Measurements from ENCODE around the gene ZNF618. TPM values are rescaled to one million over a fixed set of nuclear protein-coding genes. Genes with fewer than 3 reads are reported as not detected.

ZNF618 gene, protein sequence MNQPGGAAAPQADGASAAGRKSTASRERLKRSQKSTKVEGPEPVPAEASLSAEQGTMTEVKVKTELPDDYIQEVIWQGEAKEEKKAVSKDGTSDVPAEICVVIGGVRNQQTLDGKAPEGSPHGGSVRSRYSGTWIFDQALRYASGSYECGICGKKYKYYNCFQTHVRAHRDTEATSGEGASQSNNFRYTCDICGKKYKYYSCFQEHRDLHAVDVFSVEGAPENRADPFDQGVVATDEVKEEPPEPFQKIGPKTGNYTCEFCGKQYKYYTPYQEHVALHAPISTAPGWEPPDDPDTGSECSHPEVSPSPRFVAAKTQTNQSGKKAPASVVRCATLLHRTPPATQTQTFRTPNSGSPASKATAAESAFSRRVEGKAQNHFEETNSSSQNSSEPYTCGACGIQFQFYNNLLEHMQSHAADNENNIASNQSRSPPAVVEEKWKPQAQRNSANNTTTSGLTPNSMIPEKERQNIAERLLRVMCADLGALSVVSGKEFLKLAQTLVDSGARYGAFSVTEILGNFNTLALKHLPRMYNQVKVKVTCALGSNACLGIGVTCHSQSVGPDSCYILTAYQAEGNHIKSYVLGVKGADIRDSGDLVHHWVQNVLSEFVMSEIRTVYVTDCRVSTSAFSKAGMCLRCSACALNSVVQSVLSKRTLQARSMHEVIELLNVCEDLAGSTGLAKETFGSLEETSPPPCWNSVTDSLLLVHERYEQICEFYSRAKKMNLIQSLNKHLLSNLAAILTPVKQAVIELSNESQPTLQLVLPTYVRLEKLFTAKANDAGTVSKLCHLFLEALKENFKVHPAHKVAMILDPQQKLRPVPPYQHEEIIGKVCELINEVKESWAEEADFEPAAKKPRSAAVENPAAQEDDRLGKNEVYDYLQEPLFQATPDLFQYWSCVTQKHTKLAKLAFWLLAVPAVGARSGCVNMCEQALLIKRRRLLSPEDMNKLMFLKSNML
- 8.4 and 10.2 TPM in 2 replicates for total RNA-seq
- 13.3 and 14.0 TPM in 2 replicates for polyA plus RNA-seq

DNA sequence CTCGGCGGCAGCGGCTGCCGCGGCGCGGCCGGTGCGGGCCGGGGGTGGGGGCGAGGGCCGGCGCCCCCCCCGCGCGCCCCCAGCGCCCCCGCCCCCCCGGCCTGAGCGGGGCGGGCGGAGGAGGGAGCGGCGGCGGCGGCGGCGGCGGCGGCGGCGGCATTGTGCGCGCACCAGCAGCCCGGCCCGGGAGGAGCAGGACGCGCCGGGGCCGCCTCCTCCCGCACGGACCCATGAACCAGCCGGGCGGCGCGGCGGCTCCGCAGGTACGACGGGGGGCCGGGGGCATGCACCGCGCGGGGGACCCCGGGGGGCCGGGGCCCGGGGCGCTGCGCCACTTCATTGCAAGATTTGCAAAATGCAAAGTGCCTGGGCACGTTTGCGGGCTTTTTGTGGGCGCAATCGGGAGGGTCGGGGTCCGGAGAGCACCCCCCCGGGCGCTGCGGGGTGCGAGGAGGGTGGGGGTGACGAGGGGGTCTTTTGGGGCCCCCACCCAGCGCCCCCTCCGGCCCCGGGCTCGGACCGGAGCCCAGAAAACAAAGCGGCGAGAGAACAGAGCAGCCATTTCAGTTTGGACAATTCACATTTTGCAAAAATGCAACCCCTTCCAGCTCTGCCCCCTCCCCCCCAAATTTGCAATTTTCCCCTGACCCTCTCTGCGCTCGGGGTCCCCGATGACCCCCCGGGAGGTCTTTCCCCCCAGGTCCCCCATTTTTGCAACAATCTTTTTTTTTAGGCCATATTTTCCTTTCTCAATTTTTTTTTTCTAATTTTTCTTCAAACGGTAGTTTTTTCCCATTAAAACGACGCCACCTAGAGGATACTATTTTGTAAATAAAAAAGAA, at the start of gene ZNF618:
Gene ZNF618 (plus strand): TSS at position 159 of the 842 bp plus-strand sequence. CDS start 72 bp downstream, at position 231.
- Histone ChIP-seq H3K4me1 (ENCODE audit: insufficient read depth) (peaks cover 8% of the 10 kb centered on the region), H3K4me3 (peak within 1 kb of the TSS; percentile 59), H3K27ac (peak within 1 kb of the TSS; percentile 91), H3K9me2 (replicated peaks; ENCODE audit: insufficient read depth) (no peaks in the 10 kb centered on the region), H3K27me3 (no peaks in the 10 kb centered on the region), H3K36me3 (replicated peaks; ENCODE audit: insufficient read depth, low read depth) (no peaks in the 10 kb centered on the region), H3K79me2 (peaks cover 45% of the 10 kb centered on the region), H3K9me3 (ENCODE audit: low read depth) (no peaks in the 10 kb centered on the region), H3K4me2 (peak within 1 kb of the TSS; percentile 77), H4K20me1 (ENCODE audit: insufficient read depth, poor library complexity, severe bottlenecking) (peaks cover 2% of the 10 kb centered on the region), H2AFZ (peak within 1 kb of the TSS; percentile 82)
- TF ChIP-seq, protein P1, sequence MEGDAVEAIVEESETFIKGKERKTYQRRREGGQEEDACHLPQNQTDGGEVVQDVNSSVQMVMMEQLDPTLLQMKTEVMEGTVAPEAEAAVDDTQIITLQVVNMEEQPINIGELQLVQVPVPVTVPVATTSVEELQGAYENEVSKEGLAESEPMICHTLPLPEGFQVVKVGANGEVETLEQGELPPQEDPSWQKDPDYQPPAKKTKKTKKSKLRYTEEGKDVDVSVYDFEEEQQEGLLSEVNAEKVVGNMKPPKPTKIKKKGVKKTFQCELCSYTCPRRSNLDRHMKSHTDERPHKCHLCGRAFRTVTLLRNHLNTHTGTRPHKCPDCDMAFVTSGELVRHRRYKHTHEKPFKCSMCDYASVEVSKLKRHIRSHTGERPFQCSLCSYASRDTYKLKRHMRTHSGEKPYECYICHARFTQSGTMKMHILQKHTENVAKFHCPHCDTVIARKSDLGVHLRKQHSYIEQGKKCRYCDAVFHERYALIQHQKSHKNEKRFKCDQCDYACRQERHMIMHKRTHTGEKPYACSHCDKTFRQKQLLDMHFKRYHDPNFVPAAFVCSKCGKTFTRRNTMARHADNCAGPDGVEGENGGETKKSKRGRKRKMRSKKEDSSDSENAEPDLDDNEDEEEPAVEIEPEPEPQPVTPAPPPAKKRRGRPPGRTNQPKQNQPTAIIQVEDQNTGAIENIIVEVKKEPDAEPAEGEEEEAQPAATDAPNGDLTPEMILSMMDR (IDR thresholded peaks at IDR 0.05; ENCODE audit: poor library complexity), result peak; percentile 76
- TF ChIP-seq EZH2 (IDR thresholded peaks at IDR 0.05; ENCODE audit: borderline replicate concordance) (no peak), EZH2phosphoT487 (IDR thresholded peaks at IDR 0.05; ENCODE audit: low read depth, severe bottlenecking, unreplicated experiment) (no peak)
- WGBS (ENCODE audit: low lambda C conversion rate, missing lambda C conversion rate), result 6% methylated on average over 10 of the region's 84 CpGs
- peak; percentile 67 for DNase-seq (ENCODE audit: low spot score)

DNA sequence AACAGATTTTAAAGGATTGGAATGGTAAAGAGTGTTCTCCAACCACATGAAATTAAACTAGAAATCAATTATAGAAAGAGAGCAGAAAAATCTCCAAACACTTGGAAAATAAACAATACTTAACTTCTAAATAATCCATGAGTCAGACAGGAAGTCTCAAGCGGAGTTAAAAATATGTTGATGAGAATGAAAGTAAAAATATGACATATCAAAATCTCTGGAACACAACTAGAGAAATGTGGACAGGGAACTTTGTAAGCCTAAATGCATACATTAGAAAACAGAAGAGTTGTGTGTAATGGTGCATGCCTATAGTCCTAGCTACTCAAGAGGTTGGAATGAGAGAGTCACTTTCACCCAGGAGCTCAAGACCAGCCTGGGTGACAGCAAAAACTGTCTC, 47.9 kb upstream of the ZNF618 start:
- Histone ChIP-seq H3K27ac (no peak overlapping the region), H3K79me2 (no peaks in the 10 kb centered on the region), H3K4me3 (no peak overlapping the region), H3K4me2 (no peak overlapping the region), H3K9me2 (replicated peaks; ENCODE audit: insufficient read depth) (no peaks in the 10 kb centered on the region), H3K27me3 (no peaks in the 10 kb centered on the region), H3K4me1 (ENCODE audit: insufficient read depth) (no peaks in the 10 kb centered on the region), H4K20me1 (ENCODE audit: insufficient read depth, poor library complexity, severe bottlenecking) (no peaks in the 10 kb centered on the region), H3K36me3 (replicated peaks; ENCODE audit: insufficient read depth, low read depth) (no peaks in the 10 kb centered on the region), H2AFZ (no peak overlapping the region), H3K9me3 (ENCODE audit: low read depth) (no peaks in the 10 kb centered on the region)
- 88% methylated on average over 1 of the region's 1 CpG for WGBS (ENCODE audit: low lambda C conversion rate, missing lambda C conversion rate)
- TF ChIP-seq EZH2 (IDR thresholded peaks at IDR 0.05; ENCODE audit: borderline replicate concordance) (no peak), EZH2phosphoT487 (IDR thresholded peaks at IDR 0.05; ENCODE audit: low read depth, severe bottlenecking, unreplicated experiment) (no peak)
- TF ChIP-seq, protein P1 (IDR thresholded peaks at IDR 0.05; ENCODE audit: poor library complexity), result no peak
- DNase-seq (ENCODE audit: low spot score), result no peak

DNA sequence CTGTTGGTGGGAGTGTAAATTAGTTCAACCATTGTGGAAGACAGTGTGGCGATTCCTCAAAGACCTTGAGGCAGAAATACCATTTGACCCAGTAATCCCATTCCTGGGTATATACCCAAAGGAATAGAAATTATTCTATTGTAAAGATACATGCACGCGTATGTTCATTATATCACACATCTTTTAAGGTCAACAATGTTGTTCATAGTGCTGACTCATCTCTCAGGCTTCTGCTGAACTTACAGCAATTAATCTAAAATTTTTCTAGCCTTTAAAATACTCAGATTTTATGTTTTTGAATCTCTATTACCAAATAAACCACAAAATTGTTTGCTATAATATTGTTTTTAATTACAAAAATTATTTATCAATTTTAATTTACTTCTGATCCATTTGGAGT, 38.8 kb upstream of the ZNF618 start:
- TF ChIP-seq EZH2phosphoT487 (IDR thresholded peaks at IDR 0.05; ENCODE audit: low read depth, severe bottlenecking, unreplicated experiment), result no peak
- TF ChIP-seq EZH2 (IDR thresholded peaks at IDR 0.05; ENCODE audit: borderline replicate concordance), result no peak
- TF ChIP-seq, protein P1 (IDR thresholded peaks at IDR 0.05; ENCODE audit: poor library complexity), result no peak
- H3K36me3 ChIP-seq (replicated peaks; ENCODE audit: insufficient read depth, low read depth), result no peaks in the 10 kb centered on the region
- no peak overlapping the region for H2AFZ ChIP-seq
- DNase-seq (ENCODE audit: low spot score), result no peak
- H3K9me3 ChIP-seq (ENCODE audit: low read depth), result no peaks in the 10 kb centered on the region
- 96% methylated on average over 3 of the region's 3 CpGs for WGBS (ENCODE audit: low lambda C conversion rate, missing lambda C conversion rate)
- H3K27ac ChIP-seq, result no peak overlapping the region
- no peak overlapping the region for H3K4me3 ChIP-seq
- H3K27me3 ChIP-seq, result no peaks in the 10 kb centered on the region
- H3K4me1 ChIP-seq (ENCODE audit: insufficient read depth), result no peaks in the 10 kb centered on the region
- H3K4me2 ChIP-seq, result no peak overlapping the region
- H4K20me1 ChIP-seq (ENCODE audit: insufficient read depth, poor library complexity, severe bottlenecking), result no peaks in the 10 kb centered on the region
- no peaks in the 10 kb centered on the region for H3K9me2 ChIP-seq (replicated peaks; ENCODE audit: insufficient read depth)
- no peaks in the 10 kb centered on the region for H3K79me2 ChIP-seq
